Measurements from ENCODE around the gene PGGHG.

PGGHG gene

DNA sequence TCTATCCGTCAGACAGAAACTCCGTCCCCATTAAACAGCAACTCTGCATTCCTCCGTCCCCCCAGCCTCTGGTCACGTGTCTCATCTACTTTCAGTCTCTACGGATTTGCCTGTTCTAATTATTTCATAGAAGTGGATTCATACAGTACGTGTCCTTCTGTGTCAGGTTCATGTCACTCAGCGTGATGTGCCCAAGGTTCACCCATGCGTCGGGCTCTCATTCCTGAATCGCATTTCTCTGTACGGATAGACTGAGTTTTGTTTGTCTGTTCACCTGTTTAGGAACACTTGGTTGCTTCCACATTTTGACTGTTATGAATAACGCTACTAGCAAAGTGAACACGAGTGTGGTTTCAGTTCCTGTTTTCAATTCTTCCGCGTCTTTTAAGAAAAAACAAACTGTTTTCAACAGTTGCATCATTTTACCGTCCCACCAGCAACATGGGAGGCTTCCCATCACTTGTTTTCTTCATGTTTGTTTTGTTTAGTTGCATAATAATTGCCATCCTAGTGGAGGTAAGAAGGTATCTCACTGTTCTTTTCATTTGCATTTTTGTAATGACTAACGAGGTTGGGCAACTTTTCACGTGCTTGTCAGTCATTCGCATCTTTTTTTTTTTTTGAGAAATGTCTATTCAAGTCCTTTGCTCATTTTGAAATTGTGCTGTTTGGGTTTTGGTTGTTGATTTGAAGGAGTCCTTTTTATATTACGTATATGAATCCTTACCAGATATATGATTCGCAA, 19.6 kb upstream of the PGGHG start:
- DNase-seq (ENCODE audit: low spot score): no peak

DNA sequence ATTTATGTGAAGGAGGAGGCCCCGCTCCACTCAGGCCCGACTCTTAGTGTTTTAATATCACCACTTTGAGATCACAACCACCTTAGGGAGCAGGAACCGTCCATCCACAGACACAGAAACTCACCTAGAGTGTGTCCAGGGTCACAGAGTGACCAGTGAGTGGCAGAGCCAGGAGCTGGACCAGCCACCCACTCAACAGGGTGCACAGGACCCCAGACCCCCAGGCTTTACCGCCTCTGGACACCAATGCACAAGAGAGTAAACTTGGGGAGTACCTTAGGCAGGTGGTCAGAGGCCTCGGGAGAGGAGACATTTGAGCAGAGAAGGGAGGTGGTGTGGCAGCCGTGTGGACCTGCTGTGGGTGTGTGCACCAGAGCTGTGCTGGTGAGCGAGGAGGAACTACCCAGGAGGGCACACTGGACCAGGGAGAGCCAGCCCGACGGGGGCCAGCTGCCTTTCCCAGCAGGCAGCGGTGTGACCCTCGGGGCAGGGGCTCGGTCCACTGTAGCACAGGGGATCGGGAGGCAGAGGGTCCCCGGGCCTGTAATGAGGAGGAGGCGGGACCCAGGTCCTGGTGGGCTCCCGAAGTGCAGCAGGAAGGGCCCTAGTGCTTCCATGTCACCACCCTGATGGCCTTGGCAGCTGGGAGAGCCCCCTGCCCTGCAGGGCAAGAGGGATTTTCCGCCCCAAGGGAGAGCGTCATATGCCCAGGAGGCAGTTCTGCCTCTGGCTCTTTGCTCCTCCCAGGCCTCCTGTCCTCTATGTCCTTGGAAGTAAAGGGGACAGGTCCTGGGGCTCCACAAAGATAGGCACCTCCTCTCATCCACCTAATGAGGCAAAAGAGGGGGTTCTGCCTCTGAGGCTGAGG, 18.2 kb upstream of the PGGHG start:
- DNase-seq (ENCODE audit: low spot score): no peak

DNA sequence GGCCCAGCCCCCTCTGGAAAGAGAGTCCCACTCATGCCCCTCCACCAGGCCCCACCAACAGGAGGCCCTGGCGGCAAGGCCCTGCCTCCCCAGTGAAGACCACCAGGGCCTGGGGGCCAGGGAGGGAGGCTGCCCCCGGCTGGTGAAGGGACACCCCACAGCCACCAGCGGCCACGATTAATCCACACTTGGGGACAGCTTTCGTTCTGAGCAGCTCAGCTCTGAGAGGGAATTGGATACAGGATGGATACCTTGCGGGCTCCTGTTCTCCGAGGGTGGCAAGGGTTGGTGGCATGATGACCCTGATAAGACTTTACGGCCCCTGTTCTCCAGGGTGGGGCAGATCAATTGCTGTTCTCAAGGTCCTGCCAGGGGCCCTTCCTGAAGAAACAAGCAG, 17.6 kb upstream of the PGGHG start:
- DNase-seq (ENCODE audit: low spot score): no peak

DNA sequence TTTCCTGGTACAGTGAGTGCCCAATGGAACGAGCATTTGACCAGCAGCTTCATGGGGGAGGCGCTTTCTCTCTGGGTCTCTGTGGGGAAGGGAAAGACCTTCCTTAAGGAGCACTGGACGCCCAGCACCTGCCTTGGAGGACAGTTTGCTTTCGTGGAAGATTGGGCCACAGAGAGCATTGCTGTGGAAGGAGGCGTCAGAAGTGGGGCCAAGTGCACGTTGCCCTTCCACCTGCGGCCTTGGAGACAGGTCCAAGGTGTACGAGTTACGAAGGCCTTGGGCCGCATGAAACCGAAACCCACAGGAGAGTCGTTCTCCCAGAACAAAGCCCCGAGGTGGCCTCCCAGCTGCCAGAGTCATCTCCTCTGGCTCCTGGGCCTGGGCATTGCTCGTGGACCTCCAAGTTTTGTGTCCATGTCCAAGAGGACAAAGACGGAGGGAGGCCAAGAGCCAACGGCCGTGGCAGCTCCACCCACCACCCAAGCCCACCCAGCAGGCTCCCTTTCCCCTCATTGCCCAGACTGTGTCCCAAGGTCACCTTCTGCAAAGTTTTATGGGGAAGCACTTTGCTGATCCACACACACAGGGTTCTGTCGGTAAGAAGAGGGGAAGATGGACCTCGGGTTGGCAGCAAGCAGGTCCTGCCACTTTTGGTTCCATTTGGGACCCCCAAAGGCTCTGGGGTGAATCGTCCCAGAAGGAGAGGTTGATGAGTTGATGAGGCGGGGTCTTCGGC, 16.6 kb upstream of the PGGHG start:
- DNase-seq (ENCODE audit: low spot score): no peak

DNA sequence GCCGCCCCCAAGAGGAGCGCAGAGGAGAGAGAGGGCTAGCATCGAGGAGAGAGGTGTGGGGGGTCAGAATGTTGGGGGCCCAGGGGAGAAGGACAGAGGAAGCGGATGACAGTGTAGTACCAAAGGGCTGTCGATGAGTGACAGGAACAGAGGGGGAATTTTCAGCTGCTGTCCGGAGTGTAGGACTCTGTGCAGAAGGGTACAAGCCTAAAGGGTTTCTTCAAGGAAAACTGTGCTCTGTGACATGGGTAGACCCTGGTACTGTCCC, 16.1 kb upstream of the PGGHG start:
- no peak for DNase-seq (ENCODE audit: low spot score)

DNA sequence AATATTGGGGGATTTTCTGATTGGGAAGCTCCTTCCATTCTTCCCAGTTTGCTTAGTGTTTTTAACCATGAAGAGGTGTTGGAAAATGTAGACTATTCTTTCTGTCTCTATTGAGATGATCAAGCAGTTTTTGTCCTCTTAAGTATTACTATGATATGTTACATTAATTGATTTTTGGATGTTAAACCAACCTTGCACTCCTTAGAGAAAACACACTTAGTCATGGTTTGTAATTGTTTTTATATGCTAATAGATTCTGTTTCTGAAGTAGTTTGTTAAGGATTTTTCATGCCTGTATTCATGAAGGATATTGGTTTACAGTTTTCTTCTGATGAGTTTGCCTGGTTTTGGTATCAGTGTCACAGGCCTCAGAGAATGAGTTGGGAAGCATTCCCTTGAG, 12.7 kb upstream of the PGGHG start:
- no peak for DNase-seq (ENCODE audit: low spot score)

DNA sequence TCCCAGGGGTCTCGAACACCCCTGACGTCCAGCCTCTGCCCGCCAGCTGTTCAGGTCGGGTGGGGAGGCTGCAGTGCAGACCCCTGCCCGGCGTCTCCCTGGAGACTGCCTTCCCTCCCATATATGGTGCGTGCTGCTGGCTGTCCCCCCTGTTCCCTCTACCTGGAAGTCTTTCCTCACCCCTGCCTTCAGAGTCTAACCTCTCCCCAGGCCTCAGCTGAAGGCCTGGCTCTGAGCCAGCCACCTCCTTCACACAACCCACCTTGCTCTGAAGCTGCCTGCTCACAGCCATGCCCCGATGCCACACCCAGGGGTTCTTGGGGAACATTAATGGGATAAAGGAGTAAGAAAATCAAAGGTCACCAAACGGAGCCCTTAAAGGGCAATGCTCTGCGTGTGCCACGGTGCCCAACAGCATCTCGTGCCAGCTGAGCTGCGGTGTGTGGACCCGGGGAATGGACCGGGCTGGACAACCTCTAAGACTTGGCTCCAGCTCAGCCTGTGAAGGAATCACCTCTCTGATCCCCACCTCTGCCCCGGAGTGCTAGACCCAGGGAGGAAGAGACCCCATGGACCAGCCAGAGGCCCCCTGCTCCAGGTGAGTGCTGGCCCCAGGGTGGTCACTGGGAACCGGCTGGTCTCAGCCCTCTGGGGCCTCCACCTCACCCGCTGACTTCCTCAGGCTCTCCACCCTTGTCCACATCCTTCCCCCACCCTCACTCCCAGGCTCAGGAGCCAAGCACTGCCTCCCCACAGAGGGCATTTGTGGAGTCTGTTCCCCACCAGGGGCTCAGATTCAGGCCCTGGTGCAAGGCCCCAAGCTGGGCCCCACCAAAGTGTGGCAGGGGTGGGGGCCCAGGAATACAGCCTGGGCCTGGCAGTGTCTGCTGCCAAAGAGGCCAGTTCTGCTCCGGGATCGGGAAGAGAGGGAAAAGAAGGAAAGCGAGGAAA, 10.7 kb upstream of the PGGHG start, which contains the start of gene NLRP6:
Gene NLRP6 (plus strand): TSS at position 407 of the 951 bp plus-strand sequence. CDS start 163 bp downstream, at position 570.
- no peak for DNase-seq (ENCODE audit: low spot score)

DNA sequence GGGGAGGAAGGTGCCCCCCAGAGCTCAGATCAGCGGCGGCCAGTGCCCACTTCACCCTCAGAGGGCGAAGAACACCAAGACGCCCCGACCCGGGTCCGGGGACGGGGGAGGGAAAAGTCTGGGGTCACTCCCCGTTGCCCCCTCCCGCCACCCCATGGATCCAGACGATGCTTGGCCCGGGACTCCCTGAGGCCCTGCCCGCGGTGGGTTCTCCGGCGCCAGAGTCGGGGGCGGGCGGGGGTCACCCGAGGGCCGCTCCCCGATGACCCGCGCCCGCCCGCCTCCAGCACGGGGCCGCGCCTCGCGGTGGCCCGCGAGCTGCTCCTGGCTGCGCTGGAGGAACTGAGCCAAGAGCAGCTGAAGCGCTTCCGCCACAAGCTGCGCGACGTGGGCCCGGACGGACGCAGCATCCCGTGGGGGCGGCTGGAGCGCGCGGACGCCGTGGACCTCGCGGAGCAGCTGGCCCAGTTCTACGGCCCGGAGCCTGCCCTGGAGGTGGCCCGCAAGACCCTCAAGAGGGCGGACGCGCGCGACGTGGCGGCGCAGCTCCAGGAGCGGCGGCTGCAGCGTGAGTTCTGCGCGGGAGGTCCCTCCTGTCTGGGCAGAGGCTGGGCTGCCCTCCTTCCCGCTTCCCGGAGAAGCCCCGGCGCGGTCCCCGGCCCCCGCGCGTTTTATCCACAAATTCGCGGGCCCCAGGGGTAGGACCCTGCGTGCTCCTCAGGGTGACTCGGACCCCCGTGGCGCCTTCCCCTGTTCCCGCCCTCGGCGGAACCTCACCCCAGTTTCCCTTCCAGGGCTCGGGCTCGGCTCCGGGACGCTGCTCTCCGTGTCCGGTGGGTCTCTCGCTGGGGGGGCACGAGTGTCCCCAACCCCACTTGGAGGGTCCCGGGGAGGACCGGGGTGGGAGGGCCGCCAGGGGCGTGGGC, 9.6 kb upstream of the PGGHG start:
- DNase-seq (ENCODE audit: low spot score): no peak

DNA sequence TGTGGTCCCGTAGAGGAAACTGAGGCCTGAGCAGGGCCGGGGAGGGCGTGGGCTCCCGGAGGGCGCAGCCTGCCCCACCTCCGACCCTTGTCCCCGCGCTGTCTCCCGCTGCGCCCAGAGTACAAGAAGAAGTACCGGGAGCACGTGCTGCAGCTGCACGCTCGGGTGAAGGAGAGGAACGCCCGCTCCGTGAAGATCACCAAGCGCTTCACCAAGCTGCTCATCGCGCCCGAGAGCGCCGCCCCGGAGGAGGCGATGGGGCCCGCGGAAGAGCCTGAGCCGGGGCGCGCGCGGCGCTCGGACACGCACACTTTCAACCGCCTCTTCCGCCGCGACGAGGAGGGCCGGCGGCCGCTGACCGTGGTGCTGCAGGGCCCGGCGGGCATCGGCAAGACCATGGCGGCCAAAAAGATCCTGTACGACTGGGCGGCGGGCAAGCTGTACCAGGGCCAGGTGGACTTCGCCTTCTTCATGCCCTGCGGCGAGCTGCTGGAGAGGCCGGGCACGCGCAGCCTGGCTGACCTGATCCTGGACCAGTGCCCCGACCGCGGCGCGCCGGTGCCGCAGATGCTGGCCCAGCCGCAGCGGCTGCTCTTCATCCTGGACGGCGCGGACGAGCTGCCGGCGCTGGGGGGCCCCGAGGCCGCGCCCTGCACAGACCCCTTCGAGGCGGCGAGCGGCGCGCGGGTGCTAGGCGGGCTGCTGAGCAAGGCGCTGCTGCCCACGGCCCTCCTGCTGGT, 8.8 kb upstream of the PGGHG start:
- peak; percentile 48 for DNase-seq (ENCODE audit: low spot score)

DNA sequence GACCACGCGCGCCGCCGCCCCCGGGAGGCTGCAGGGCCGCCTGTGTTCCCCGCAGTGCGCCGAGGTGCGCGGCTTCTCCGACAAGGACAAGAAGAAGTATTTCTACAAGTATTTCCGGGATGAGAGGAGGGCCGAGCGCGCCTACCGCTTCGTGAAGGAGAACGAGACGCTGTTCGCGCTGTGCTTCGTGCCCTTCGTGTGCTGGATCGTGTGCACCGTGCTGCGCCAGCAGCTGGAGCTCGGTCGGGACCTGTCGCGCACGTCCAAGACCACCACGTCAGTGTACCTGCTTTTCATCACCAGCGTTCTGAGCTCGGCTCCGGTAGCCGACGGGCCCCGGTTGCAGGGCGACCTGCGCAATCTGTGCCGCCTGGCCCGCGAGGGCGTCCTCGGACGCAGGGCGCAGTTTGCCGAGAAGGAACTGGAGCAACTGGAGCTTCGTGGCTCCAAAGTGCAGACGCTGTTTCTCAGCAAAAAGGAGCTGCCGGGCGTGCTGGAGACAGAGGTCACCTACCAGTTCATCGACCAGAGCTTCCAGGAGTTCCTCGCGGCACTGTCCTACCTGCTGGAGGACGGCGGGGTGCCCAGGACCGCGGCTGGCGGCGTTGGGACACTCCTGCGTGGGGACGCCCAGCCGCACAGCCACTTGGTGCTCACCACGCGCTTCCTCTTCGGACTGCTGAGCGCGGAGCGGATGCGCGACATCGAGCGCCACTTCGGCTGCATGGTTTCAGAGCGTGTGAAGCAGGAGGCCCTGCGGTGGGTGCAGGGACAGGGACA, 8.0 kb upstream of the PGGHG start:
- DNase-seq (ENCODE audit: low spot score): no peak

DNA sequence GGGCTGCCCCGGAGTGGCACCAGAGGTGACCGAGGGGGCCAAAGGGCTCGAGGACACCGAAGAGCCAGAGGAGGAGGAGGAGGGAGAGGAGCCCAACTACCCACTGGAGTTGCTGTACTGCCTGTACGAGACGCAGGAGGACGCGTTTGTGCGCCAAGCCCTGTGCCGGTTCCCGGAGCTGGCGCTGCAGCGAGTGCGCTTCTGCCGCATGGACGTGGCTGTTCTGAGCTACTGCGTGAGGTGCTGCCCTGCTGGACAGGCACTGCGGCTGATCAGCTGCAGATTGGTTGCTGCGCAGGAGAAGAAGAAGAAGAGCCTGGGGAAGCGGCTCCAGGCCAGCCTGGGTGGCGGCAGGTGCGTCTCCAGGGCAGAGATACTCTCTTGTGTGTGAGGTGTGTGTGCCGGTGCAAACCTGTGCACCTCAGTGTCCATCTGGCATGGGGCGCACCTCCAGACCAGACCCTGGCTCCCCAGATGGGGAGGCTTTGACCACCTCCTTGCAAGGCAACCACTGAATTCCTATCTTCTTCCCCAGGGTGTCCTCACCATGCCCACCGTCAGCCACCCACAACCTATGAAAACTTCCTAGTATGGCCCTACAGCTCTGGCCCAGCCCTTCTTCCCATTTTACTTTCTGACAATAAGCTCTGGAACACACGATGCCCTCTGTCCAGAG, 7.3 kb upstream of the PGGHG start:
- no peak for DNase-seq (ENCODE audit: low spot score)

DNA sequence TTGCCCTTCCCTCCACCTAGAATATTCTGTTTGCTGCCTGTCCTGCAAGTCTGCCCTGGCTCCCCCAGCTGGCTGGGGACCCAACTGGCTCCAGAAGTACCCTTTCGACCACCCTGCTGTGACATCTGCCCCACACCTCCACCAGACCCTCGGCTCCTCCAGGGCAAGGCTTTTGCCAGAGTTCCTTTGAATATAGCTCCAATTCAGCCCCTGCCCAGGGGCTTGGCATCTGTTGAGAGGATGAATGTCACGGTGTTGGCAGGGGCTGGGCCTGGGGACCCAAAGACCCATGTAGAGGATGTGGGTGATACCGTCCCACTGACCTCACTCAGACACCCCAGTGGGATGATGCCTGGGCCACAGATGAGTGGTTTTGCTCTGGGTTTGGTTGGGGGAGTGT, 6.8 kb upstream of the PGGHG start:
- DNase-seq (ENCODE audit: low spot score): no peak

DNA sequence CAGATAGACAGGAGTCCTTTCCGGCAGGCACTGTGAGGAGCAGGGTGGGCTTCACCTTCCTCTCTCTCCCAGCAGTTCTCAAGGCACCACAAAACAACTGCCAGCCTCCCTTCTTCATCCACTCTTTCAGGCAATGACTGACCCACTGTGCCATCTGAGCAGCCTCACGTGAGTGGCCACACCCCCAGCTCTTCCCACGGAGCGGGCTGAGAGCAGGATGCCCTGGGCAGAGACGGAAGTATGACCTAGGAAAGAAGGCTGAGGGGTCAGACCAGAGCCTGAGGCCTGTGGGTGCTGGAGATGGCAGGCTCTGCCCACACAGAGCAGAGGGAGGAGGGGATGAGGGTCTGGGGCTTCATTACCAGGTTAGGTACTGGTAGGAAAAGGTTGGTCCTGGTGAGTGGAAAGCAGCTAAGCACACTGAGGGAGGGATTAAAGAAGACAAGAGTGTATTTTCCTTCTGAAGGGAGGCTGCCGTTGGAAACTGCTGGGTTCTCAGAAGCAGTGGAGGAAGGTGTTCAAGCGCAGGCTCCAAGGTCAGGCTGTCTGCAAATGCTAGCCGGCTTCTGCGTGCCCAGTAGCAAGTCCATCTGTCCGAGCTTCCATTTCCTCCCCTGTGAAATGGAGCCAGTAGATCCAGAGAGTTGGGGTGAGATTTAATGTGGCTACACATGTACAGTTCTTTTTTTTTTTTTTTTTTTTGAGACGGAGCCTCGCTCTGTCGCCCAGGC, 6.1 kb upstream of the PGGHG start:
- no peak for DNase-seq (ENCODE audit: low spot score)

DNA sequence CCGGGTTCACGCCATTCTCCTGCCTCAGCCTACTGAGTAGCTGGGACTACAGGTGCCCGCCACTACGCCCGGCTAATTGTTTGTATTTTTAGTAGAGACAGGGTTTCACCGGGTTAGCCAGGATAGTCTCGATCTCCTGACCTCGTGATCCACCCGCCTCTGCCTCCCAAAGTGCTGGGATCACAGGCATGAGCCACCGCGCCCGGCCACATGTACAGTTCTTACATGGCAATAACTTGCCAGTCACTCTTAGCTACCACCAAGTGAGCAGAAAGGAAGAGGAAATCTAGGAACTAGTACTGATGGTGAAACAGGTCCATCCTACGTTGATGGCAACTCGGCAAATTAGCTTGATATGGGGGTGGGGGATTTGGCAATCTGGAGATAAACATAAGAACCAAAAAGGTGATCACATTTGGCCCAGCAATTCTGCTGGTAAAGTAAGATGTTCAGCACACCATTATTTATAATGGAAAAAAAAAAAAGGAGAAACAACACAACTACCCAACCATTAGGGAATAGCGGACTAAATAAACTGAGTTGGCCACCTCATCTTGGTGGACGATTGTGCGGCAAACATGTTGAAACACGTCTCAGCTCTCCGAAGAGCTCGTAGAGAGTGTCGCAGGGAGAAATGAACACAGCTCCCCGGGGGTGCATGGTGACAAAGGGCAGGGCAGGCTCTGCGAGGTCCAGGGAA, 5.4 kb upstream of the PGGHG start:
- DNase-seq (ENCODE audit: low spot score): no peak

DNA sequence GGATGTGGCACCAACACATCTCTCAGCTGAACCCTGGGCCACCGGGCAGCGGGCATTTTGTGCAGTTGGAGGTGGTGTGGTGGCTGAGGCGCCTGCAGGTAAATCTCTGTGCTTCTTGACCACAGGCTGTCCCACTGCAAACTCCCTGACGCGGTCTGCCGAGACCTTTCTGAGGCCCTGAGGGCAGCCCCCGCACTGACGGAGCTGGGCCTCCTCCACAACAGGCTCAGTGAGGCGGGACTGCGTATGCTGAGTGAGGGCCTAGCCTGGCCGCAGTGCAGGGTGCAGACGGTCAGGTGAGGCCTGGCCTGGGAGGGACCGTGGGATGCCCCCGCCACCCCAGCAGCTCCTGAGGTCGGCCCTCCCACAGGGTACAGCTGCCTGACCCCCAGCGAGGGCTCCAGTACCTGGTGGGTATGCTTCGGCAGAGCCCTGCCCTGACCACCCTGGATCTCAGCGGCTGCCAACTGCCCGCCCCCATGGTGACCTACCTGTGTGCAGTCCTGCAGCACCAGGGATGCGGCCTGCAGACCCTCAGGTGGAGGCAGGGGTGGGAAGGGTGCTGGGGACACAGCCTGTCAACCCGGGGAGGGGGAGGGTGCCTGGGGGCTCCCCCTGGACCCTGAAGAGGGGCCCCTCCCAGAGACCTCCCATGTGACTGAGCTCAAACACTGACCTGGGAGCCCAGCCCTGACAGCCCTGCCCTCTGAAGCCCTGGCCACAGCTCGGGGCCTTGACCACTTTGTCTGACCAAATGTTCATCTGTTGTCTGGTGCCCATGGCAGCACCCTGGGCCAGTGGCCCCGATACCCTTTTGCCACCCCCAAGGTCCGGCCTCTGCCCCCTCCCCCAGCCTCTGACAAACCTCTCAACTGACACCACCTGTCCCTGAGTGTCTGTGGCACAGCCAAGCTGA, 4.6 kb upstream of the PGGHG start:
- DNase-seq (ENCODE audit: low spot score): no peak
